Measurements from ENCODE around the gene FBXW4.

Gene FBXW4

DNA sequence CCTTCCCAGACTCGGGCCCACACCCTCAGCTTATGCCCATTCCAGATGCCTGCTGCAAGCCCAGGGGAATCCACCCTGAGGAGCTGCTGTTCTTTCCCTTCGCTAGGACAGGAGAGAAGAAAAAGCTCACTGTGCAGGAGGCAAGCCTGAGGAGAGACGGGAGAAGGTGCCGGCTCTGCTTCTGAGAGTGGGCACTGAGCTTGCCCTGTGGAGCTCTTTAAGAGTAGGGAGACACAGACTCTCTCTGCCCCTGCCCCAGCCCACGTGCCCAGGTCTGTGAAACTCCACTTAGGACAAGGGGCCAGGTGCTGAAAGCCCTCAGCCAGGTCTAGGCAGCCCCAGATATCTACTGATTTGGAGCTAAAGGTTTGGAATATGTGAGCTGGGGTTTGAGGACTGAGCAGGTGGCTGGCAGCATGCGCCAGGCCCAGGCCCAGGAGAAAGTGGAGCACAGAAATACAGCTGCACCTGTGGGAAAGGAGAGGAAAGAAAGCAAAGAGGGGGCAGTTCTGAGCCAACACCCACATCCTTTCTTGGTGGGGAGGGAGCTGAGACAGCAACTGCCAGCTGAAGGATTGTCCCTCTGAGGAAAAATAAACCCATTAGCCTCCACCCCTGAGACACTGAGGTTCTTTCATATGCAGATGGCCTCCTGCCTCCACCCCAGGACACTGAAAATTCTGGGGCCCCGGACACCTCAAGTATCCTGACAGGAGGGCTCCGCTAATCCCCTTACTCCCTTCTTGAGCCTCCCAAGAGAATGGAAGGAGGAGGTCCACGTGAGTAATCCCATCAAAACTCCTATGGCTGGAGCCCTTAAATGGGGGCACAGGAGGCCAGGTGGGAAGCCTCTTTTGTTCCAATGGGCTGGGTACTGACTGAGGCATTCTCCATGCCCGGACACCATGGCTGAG is 114.2 kb downstream of the FBXW4 start:
- no peak for DNase-seq (ENCODE audit: low read depth)
- TF ChIP-seq, protein P1, sequence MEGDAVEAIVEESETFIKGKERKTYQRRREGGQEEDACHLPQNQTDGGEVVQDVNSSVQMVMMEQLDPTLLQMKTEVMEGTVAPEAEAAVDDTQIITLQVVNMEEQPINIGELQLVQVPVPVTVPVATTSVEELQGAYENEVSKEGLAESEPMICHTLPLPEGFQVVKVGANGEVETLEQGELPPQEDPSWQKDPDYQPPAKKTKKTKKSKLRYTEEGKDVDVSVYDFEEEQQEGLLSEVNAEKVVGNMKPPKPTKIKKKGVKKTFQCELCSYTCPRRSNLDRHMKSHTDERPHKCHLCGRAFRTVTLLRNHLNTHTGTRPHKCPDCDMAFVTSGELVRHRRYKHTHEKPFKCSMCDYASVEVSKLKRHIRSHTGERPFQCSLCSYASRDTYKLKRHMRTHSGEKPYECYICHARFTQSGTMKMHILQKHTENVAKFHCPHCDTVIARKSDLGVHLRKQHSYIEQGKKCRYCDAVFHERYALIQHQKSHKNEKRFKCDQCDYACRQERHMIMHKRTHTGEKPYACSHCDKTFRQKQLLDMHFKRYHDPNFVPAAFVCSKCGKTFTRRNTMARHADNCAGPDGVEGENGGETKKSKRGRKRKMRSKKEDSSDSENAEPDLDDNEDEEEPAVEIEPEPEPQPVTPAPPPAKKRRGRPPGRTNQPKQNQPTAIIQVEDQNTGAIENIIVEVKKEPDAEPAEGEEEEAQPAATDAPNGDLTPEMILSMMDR (conservative IDR thresholded peaks at IDR 0.05; ENCODE audit: control insufficient read depth, insufficient read depth, low read depth, low read length), result no peak
- H3K4me3 ChIP-seq (ENCODE audit: control insufficient read depth, low read depth, low read length), result no peak overlapping the region

DNA sequence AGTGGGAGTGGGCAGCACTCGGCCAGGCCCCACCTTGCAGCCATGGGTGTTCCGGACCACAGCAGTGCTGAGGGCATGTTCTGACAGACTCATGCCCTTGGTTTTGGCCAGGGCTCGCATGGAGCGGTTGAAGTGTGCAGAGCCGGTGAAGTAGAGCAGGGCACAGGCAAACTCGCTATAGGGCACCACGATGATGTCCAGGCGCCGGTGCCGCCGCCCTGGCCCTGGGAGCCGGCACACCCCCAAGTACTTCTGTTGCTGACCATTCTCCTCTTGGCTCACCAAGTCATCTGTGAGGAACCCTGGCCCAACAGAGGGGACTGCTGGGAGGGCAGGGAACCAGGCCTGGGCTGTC is 115.5 kb downstream of the FBXW4 start:
- H3K4me3 ChIP-seq (ENCODE audit: control insufficient read depth, low read depth, low read length), result no peak overlapping the region
- DNase-seq (ENCODE audit: low read depth), result no peak
- TF ChIP-seq, protein P1 (conservative IDR thresholded peaks at IDR 0.05; ENCODE audit: control insufficient read depth, insufficient read depth, low read depth, low read length), result no peak

DNA sequence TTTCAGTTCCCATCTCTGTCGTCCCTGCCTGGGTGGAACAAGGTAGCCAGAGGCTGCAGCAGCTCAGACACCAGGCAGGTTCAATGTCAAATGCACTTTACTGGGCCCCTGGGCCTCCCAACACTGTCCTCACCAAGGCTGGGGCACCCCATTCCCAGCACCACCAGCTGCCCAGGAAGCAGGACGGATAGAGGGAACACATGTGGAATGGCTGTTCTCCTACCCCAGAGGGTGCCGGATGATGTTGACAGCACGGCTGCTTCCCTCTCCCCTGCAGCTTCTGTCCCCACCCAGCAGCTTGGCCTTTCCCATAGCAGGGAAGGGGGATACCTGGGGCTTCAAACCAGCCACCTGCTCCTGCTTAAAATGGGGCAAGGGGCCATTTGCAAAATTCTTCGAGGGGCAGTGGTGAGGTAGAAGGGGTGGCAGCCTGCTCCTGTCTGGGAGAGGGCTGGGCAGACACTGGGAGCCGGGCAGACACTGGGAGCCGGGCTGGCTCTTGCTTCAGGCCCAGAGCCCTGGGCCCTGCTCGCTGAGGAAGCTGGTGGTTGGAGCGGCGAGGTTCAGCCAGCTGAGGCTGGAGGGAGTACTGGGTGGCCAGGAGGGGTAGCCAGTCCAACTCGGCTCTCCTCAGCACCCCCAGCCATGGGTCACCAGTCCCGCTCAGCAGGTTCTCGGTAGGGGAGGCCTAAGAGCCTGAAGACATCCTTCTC is 116.0 kb downstream of the FBXW4 start:
- no peak for DNase-seq (ENCODE audit: low read depth)
- TF ChIP-seq, protein P1 (conservative IDR thresholded peaks at IDR 0.05; ENCODE audit: control insufficient read depth, insufficient read depth, low read depth, low read length), result no peak
- no peak overlapping the region for H3K4me3 ChIP-seq (ENCODE audit: control insufficient read depth, low read depth, low read length)

DNA sequence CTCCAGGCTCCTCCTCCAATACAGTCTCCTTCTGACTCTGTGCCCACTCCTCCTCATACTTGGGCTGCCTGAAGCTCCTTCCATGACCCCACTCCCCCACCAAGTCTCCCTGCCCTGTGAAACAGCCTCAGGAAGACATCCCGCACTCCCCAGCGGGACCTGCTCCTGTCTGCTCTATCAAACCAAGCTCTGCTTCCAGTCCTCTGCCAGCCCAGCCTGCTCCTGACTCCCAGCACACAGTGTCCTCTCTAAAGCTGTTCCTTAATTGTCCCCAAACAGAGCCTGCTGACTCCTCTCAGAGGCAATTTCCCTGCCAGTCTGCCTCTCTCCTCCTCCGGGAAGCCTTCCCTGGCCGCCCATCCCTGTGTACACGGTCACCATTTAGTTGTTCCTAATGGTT is 116.8 kb downstream of the FBXW4 start:
- no peak overlapping the region for H3K4me3 ChIP-seq (ENCODE audit: control insufficient read depth, low read depth, low read length)
- TF ChIP-seq, protein P1 (conservative IDR thresholded peaks at IDR 0.05; ENCODE audit: control insufficient read depth, insufficient read depth, low read depth, low read length), result no peak
- no peak for DNase-seq (ENCODE audit: low read depth)

DNA sequence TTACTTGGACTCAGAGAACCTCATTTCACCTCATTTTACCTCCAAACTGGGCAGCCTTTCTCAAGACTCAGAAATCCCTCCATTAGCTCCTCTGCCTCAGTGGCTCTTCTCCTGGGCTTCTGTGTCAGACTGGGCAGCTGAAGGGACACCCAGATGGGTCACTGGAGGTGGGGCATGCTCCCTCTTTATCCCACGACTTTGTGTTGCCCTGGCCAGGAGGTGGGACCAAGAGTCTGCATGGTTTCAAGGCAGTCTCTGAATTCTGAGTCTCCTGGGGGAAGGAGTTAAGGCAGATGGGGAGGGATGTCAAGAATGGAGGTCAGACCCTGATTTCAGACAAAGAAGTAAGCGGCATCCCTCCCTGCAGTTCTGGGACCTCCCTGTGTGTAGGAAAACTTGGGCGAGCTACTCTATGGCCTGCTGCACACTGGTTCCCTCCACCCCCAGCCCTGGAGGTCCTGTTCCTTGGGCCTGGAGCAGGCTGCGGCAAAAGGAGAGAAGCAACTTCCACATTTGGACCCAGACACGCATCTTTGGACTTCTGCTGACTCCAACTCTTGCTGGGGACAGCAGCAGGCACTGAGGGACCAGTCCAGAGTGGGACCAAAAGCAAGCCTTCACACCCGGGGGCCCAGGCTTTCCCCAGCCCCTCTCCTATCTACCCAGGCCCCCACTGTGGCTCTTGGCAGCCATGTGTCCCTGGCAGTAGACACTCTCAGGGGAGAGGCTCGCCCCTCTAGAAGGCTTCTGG is 117.7 kb downstream of the FBXW4 start:
- TF ChIP-seq, protein P1 (conservative IDR thresholded peaks at IDR 0.05; ENCODE audit: control insufficient read depth, insufficient read depth, low read depth, low read length), result no peak
- H3K4me3 ChIP-seq (ENCODE audit: control insufficient read depth, low read depth, low read length), result no peak overlapping the region
- DNase-seq (ENCODE audit: low read depth), result no peak

DNA sequence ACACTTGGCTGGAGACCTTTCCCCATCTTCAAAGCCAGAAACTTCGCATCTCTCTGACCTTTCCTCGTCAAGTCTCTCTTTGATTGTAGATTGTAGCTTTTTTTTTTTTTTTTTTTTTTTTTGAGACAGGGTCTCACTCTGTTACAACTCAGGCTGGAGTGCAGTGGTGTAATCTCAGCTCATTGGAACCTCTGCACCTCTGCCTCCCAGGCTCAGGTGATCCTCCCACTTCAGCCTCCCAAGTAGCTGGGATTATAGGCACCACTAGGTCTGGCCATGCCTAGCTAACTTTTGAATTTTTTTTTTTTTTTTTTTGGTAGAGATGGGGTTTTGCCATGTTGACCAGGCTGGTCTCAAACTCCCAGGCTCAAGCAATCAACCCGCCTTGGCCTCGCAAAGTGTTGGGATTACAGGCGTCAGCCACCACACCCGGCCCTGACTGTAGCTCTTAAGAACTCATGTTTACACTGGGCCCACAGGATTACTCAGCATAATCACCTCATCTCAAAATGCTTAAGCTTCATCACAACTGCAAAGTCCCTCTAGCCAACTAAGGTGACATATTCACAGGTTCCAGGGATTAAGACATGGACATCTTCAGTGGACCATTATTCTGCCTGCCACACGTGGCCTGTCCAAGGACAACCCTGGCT is 118.6 kb downstream of the FBXW4 start:
- DNase-seq (ENCODE audit: low read depth), result peak; percentile 45
- TF ChIP-seq, protein P1 (conservative IDR thresholded peaks at IDR 0.05; ENCODE audit: control insufficient read depth, insufficient read depth, low read depth, low read length), result no peak
- no peak overlapping the region for H3K4me3 ChIP-seq (ENCODE audit: control insufficient read depth, low read depth, low read length)

Data from fibroblast of mammary gland (primary cell).